PC-3 (cell line): ENCODE measurements around the gene USHBP1.

Experiments
- EZH2 ChIP-seq: fragments of 300-600 bp; sonication (generic); IDR thresholded peaks from one replicate; pipeline ENCODE4 v1.6.1; 2017; ENCODE audit warnings: antibody characterized with exemption, mild to moderate bottlenecking, low read length; ENCODE audit not compliant: unreplicated experiment
- EZH2phosphoT487 ChIP-seq: fragments of 300-600 bp; sonication (generic); IDR thresholded peaks from 2 replicates; pipeline ENCODE4 v1.6.1; 2018; ENCODE audit warnings: mild to moderate bottlenecking, antibody characterized with exemption, low read length, borderline replicate concordance
- TF ChIP-seq, protein P1 (sequence below): fragments of 300-600 bp; sonication (generic); conservative IDR thresholded peaks from 2 replicates; pipeline ENCODE4 v1.5.1; 2017; ENCODE audit warnings: antibody characterized with exemption, low read depth, mild to moderate bottlenecking, low read length

GRCh38 chr19:17234911-17235299 lies 29.6 kb downstream of the USHBP1 start:
- TF ChIP-seq, protein P1, sequence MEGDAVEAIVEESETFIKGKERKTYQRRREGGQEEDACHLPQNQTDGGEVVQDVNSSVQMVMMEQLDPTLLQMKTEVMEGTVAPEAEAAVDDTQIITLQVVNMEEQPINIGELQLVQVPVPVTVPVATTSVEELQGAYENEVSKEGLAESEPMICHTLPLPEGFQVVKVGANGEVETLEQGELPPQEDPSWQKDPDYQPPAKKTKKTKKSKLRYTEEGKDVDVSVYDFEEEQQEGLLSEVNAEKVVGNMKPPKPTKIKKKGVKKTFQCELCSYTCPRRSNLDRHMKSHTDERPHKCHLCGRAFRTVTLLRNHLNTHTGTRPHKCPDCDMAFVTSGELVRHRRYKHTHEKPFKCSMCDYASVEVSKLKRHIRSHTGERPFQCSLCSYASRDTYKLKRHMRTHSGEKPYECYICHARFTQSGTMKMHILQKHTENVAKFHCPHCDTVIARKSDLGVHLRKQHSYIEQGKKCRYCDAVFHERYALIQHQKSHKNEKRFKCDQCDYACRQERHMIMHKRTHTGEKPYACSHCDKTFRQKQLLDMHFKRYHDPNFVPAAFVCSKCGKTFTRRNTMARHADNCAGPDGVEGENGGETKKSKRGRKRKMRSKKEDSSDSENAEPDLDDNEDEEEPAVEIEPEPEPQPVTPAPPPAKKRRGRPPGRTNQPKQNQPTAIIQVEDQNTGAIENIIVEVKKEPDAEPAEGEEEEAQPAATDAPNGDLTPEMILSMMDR, result no peak
- no peak for TF ChIP-seq EZH2
- no peak for TF ChIP-seq EZH2phosphoT487
